H1 (cell line): ENCODE data around the gene MGMT. TPM values are rescaled to one million over a fixed set of nuclear protein-coding genes. Genes with fewer than 3 reads are reported as not detected.

ENCODE experiments used
- CTCF ChIA-PET: fragments of 300-600 bp; sonication (Branson Sonifier 250); formaldehyde crosslinking; loops from one replicate; lab custom pipeline; 2021; ENCODE audit not compliant: partially characterized antibody; lab: Charles Lee
- POLR2A ChIA-PET: fragments of 300-600 bp; sonication (Branson Sonifier 250); formaldehyde crosslinking; loops from one replicate; lab custom pipeline; 2021; ENCODE audit warnings: inconsistent platforms; ENCODE audit not compliant: partially characterized antibody; lab: Charles Lee
- DNase-seq, 2 experiments: peaks; one replicate each; pipeline versions ENCODE4 v3.0.0 to v3.0.0-alpha.2; 2010 to 2022; ENCODE audit warnings: low spot score in 2 of 2, low read depth in 1 of 2, mixed read lengths in 1 of 2
- FAIRE-seq: peaks from 2 replicates; lab custom pipeline; 2011; peaks lifted over from hg19 to GRCh38; lab: Jason Lieb, UNC
- H2AFZ ChIP-seq: 2 replicates; pipeline ENCODE4 v1.8.1; 2012; ENCODE audit warnings: low read length, inconsistent platforms
- H2AK5ac ChIP-seq: 2 replicates; pipeline ENCODE4 v1.6.1; 2013; ENCODE audit warnings: low read depth, low read length
- H2BK120ac ChIP-seq: replicated peaks from 2 replicates; pipeline ENCODE3; 2013; ENCODE audit warnings: low read depth, low read length, inconsistent platforms
- H2BK12ac ChIP-seq: 2 replicates; pipeline ENCODE4 v1.6.1; 2013; ENCODE audit warnings: low read depth, low read length
- H2BK15ac ChIP-seq: 2 replicates; pipeline ENCODE4 v1.6.1; 2013; ENCODE audit warnings: low read length
- H2BK20ac ChIP-seq: 2 replicates; pipeline ENCODE4 v1.6.1; 2013; ENCODE audit warnings: low read length
- H2BK5ac ChIP-seq: 2 replicates; pipeline ENCODE4 v1.6.1; 2013; ENCODE audit warnings: low read depth, low read length
- H3K14ac ChIP-seq: 2 replicates; pipeline ENCODE4 v1.6.1; 2013; ENCODE audit warnings: inconsistent platforms; ENCODE audit not compliant: insufficient read length
- H3K18ac ChIP-seq: 2 replicates; pipeline ENCODE4 v1.6.1; 2013; ENCODE audit warnings: low read length; ENCODE audit errors: extremely low read depth
- H3K23ac ChIP-seq: 2 replicates; pipeline ENCODE4 v1.6.1; 2013; ENCODE audit warnings: inconsistent platforms; ENCODE audit not compliant: insufficient read length
- H3K23me2 ChIP-seq: 2 replicates; pipeline ENCODE4 v1.6.1; 2013; ENCODE audit warnings: low read depth, low read length
- H3K27ac ChIP-seq: 2 replicates; pipeline ENCODE4 v1.6.1; 2011; ENCODE audit warnings: low read depth, low read length, inconsistent platforms
- H3K27me3 ChIP-seq, 4 experiments: replicated peaks in 1 of 4; 1 replicate in 1 of 4; 2 replicates in 3 of 4; pipeline versions ENCODE4 v1.6.1 to v1.8.1; 2011 to 2013; ENCODE audit warnings: low read length in 3 of 4, mild to moderate bottlenecking in 3 of 4, inconsistent platforms in 2 of 4, mixed read lengths in 2 of 4, moderate library complexity in 1 of 4; ENCODE audit not compliant: control insufficient read depth in 3 of 4, insufficient read depth in 3 of 4; ENCODE audit errors: extremely low read depth in 1 of 4
- H3K36me3 ChIP-seq, 4 experiments: 2 replicates each; pipeline versions ENCODE4 v1.6.1 to v1.8.1; 2011 to 2013; ENCODE audit warnings: mild to moderate bottlenecking in 4 of 4, low read length in 3 of 4, moderate library complexity in 2 of 4, control low read depth in 1 of 4, inconsistent platforms in 1 of 4; ENCODE audit not compliant: insufficient read depth in 4 of 4, control insufficient read depth in 2 of 4
- H3K4ac ChIP-seq: replicated peaks from 2 replicates; pipeline ENCODE3; 2013; ENCODE audit warnings: low read length, low read depth, mixed read lengths, inconsistent platforms; ENCODE audit not compliant: insufficient read length
- H3K4me1 ChIP-seq, 4 experiments: replicated peaks in 1 of 4; 1 replicate in 1 of 4; 2 replicates in 3 of 4; pipeline versions ENCODE4 v1.6.1 to v1.8.1; 2011 to 2013; ENCODE audit warnings: low read length in 3 of 4, inconsistent platforms in 2 of 4, mixed read lengths in 1 of 4; ENCODE audit not compliant: insufficient read depth in 4 of 4, control insufficient read depth in 3 of 4
- H3K4me2 ChIP-seq, 2 experiments: 2 replicates each; pipeline versions ENCODE4 v1.6.1 to v1.8.1; 2011 to 2013; ENCODE audit warnings: low read depth in 2 of 2, low read length in 2 of 2, control low read depth in 1 of 2, inconsistent platforms in 1 of 2, mild to moderate bottlenecking in 1 of 2; ENCODE audit not compliant: insufficient read depth in 1 of 2
- H3K4me3 ChIP-seq, 4 experiments: fragments of 200-600, 300-600 bp in 1 of 4; sonication (generic), shearing (Covaris generic), sonication (Bioruptor Twin) in 1 of 4; 2 replicates each; pipeline versions ENCODE4 v1.5.1 to v1.8.1; 2011 to 2016; ENCODE audit warnings: low read length in 4 of 4, low read depth in 3 of 4, control low read depth in 2 of 4, inconsistent platforms in 2 of 4, mild to moderate bottlenecking in 2 of 4, mixed read lengths in 1 of 4, moderate library complexity in 1 of 4; ENCODE audit not compliant: insufficient read depth in 2 of 4; ENCODE audit errors: extremely low read depth in 1 of 4
- H3K56ac ChIP-seq: replicated peaks from 2 replicates; pipeline ENCODE3; 2013; ENCODE audit warnings: low read depth, mild to moderate bottlenecking, mixed read lengths, low read length, inconsistent platforms; ENCODE audit not compliant: insufficient read length
- H3K79me1 ChIP-seq: 2 replicates; pipeline ENCODE4 v1.6.1; 2013; ENCODE audit warnings: low read depth, low read length, control low read depth
- H3K79me2 ChIP-seq, 2 experiments: 2 replicates each; pipeline versions ENCODE4 v1.6.1 to v1.8.1; 2012 to 2013; ENCODE audit warnings: low read length in 2 of 2, mild to moderate bottlenecking in 2 of 2, inconsistent platforms in 1 of 2; ENCODE audit not compliant: insufficient read depth in 2 of 2, control insufficient read depth in 1 of 2
- H3K9ac ChIP-seq, 4 experiments: replicated peaks in 1 of 4; 1 replicate in 1 of 4; 2 replicates in 3 of 4; pipeline versions ENCODE4 v1.6.1 to v1.8.1; 2011 to 2013; ENCODE audit warnings: low read depth in 3 of 4, low read length in 3 of 4, control low read depth in 2 of 4, mild to moderate bottlenecking in 2 of 4, moderate library complexity in 2 of 4, inconsistent platforms in 1 of 4; ENCODE audit errors: extremely low read depth in 1 of 4
- H3K9me3 ChIP-seq, 2 experiments: 2 replicates each; pipeline versions ENCODE4 v1.6.1 to v1.8.1; 2012 to 2013; ENCODE audit warnings: mild to moderate bottlenecking in 2 of 2, moderate library complexity in 2 of 2, control low read depth in 1 of 2, inconsistent platforms in 1 of 2, low read depth in 1 of 2, low read length in 1 of 2, mixed read lengths in 1 of 2; ENCODE audit not compliant: insufficient read depth in 2 of 2
- H4K20me1 ChIP-seq, 2 experiments: replicated peaks in 1 of 2; 2 replicates each; pipeline versions ENCODE3 to v1.8.1; 2011 to 2013; ENCODE audit warnings: inconsistent platforms in 2 of 2, low read length in 2 of 2, mild to moderate bottlenecking in 1 of 2; ENCODE audit not compliant: insufficient read depth in 2 of 2, control insufficient read depth in 1 of 2
- H4K5ac ChIP-seq: 2 replicates; pipeline ENCODE4 v1.6.1; 2013; ENCODE audit warnings: low read length, low read depth, mixed read lengths, inconsistent platforms; ENCODE audit not compliant: insufficient read length
- H4K8ac ChIP-seq: 2 replicates; pipeline ENCODE4 v1.8.0; 2013; ENCODE audit warnings: mild to moderate bottlenecking, moderate library complexity, low read length, inconsistent platforms; ENCODE audit not compliant: insufficient read depth; ENCODE audit errors: extremely low read depth
- H4K91ac ChIP-seq: replicated peaks from 2 replicates; pipeline ENCODE3; 2013; ENCODE audit warnings: low read length, mixed read lengths, inconsistent platforms; ENCODE audit not compliant: insufficient read length
- CBX8 ChIP-seq: fragments of 300-800, 300-1000 bp; sonication (generic); IDR thresholded peaks from 2 replicates; pipeline ENCODE4 v1.7.1; 2016; ENCODE audit warnings: low read depth, low read length, borderline replicate concordance
- KDM1A ChIP-seq: fragments of 200-600, 300-600 bp; sonication (generic); IDR thresholded peaks from 2 replicates; pipeline ENCODE4 v1.7.1; 2016; ENCODE audit warnings: mild to moderate bottlenecking, low read length, borderline replicate concordance
- POLR2AphosphoS5 ChIP-seq: IDR thresholded peaks from 2 replicates; pipeline ENCODE4 v1.6.1; 2011; ENCODE audit warnings: low read depth, low read length
- RBBP5 ChIP-seq: IDR thresholded peaks from 2 replicates; pipeline ENCODE4 v1.7.1; 2012; ENCODE audit warnings: low read depth, mild to moderate bottlenecking, inconsistent platforms, low read length, moderate library complexity, borderline replicate concordance
- SP2 ChIP-seq: IDR thresholded peaks from 2 replicates; pipeline ENCODE4 v1.6.1; 2012; ENCODE audit warnings: mild to moderate bottlenecking, low read length, inconsistent platforms
- SUZ12 ChIP-seq: fragments of 200-600 bp; sonication (generic); IDR thresholded peaks from 2 replicates; pipeline ENCODE4 v1.6.1; 2012; ENCODE audit warnings: mild to moderate bottlenecking, inconsistent platforms, low read length, moderate library complexity, mixed read lengths
- TAF7 ChIP-seq: optimal IDR thresholded peaks from 2 replicates; pipeline ENCODE3; 2011; ENCODE audit warnings: low read depth, mild to moderate bottlenecking, inconsistent platforms, low read length, moderate library complexity, borderline replicate concordance
- TCF12 ChIP-seq: IDR thresholded peaks from 2 replicates; pipeline ENCODE4 v1.6.1; 2011; ENCODE audit warnings: low read depth, mild to moderate bottlenecking, low read length
- WGBS, 2 experiments: shearing (Covaris generic) in 1 of 2; methylation state at CpG; one replicate each; pipeline versions ENCODE4 v1.1.6 to v1.1.7; 2013 to 2015; ENCODE audit warnings: low lambda C conversion rate in 2 of 2, mixed read lengths in 2 of 2, inconsistent platforms in 1 of 2, low coverage in 1 of 2, missing lambda C conversion rate in 1 of 2; ENCODE audit not compliant: insufficient replicate concordance in 2 of 2, insufficient coverage in 1 of 2, insufficient read length in 1 of 2; ENCODE audit errors: extremely low coverage in 1 of 2, missing lambda C conversion rate in 1 of 2; 5-methylcytosine and 5-hydroxymethylcytosine counted together
- polyA plus RNA-seq, 7 experiments: library from polyadenylated mRNA; depleted of rRNA in 3 of 7; stranded (reverse) in 5 of 7; unstranded in 2 of 7; fragments of >200 nt in 5 of 7; fragments of 200-250 nt in 2 of 7; gene quantifications; 1 replicate in 5 of 7; 2 replicates in 1 of 7; 4 replicates in 1 of 7; pipeline versions ENCODE4 v1.2.1 to v1.2.3, GENCODE V29; 2011 to 2013; ENCODE audit warnings: missing spikeins in 2 of 7, mixed read lengths in 2 of 7
- total RNA-seq: library from RNA; stranded (reverse); fragmentation: NEBNext Ultra II Directional; extraction: Animal tissue kit (Norgen Biotek cat#: 25700); gene quantifications from 2 replicates; pipeline ENCODE4 v1.2.1, GENCODE V29; 2021
- TF ChIP-seq, protein P1 (sequence below): IDR thresholded peaks from 2 replicates; pipeline ENCODE4 v1.6.1; 2011; ENCODE audit warnings: low read length, improper control_type of control experiment

MGMT gene
- total and polyA plus RNA-seq, 2 of the 8 experiments (the other 6 are each of a cell fraction or from before 2014, with no cell fraction given), result 9.9 to 10.7 TPM

DNA sequence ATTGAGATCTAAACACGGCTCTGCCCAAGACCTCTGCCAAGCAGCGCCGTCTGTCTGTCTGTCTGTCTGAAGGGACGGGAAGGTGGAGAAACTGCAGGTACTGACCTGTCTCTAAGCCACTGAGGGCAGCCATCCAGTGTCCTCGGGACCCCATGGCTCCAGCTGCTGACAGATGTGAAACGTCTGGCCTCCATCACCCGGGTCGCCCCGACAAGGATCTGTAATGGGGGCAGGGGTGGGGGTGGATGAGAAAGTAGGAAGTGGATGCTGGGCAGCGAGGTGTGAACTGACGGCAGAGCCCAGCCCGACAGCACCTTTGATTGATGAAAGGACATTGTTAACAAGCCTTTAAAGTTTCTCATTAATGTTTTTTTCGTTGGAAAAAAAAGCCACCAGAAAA is 304.0 kb downstream of the MGMT start:
- Histone ChIP-seq H3K23ac (no peak overlapping the region), H2BK15ac (no peak overlapping the region), H4K20me1 (no peaks in the 10 kb centered on the region), H2BK20ac (no peak overlapping the region), H2AFZ (no peak overlapping the region), H3K4me1 (no peaks in the 10 kb centered on the region; a peak in 1 of 7 replicates), H3K23me2 (no peaks in the 10 kb centered on the region), H2AK5ac (no peak overlapping the region), H2BK12ac (no peak overlapping the region), H2BK120ac (no peak overlapping the region), H3K4me2 (no peak overlapping the region), H3K27me3 (no peaks in the 10 kb centered on the region), H4K91ac (no peak overlapping the region), H2BK5ac (no peak overlapping the region), H3K9ac (no peak overlapping the region), H3K18ac (no peak overlapping the region), H3K36me3 (no peaks in the 10 kb centered on the region), H4K8ac (no peak overlapping the region), H4K5ac (no peak overlapping the region), H3K27ac (no peak overlapping the region), H3K79me1 (no peaks in the 10 kb centered on the region), H3K4ac (no peak overlapping the region), H3K4me3 (no peak overlapping the region), H3K14ac (no peak overlapping the region), H3K56ac (no peak overlapping the region), H3K9me3 (no peaks in the 10 kb centered on the region), H3K79me2 (no peaks in the 10 kb centered on the region)
- DNase-seq (peak in 1 of 2 experiments; percentile 13), FAIRE-seq (no peak)
- CTCF ChIA-PET, result interaction anchor here (0.8 to 2.4 kb wide), 7 partner anchors 9 to 199 kb away, joined by 3 to 11 read pairs (median 5); no protein-coding TSS in a partner anchor
- no peak for TF ChIP-seq RBBP5
- no peak for TF ChIP-seq CBX8
- TF ChIP-seq, protein P1, sequence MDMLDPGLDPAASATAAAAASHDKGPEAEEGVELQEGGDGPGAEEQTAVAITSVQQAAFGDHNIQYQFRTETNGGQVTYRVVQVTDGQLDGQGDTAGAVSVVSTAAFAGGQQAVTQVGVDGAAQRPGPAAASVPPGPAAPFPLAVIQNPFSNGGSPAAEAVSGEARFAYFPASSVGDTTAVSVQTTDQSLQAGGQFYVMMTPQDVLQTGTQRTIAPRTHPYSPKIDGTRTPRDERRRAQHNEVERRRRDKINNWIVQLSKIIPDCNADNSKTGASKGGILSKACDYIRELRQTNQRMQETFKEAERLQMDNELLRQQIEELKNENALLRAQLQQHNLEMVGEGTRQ, result no peak
- TF ChIP-seq KDM1A, result no peak
- no peak for TF ChIP-seq TAF7
- TF ChIP-seq POLR2AphosphoS5, result no peak
- TF ChIP-seq SUZ12, result no peak
- no peak for TF ChIP-seq SP2
- TF ChIP-seq TCF12, result no peak
- 92% methylated on average over 11 of the region's 13 CpGs; no CpG with 5 or more reads in 1 of the 2 experiments for WGBS, 2 experiments
- POLR2A ChIA-PET, result no interaction called here
